ENCODE measurements around the gene ASRGL1.
A peak's percentile ranks its signal among the peaks of the same experiment; 100 is the strongest.
"Not testable (repeated sequence)": the region's sequence is repeated elsewhere in the genome, so short reads cannot be mapped to it uniquely, and the experiment has no call there.

The ASRGL1 gene

DNA sequence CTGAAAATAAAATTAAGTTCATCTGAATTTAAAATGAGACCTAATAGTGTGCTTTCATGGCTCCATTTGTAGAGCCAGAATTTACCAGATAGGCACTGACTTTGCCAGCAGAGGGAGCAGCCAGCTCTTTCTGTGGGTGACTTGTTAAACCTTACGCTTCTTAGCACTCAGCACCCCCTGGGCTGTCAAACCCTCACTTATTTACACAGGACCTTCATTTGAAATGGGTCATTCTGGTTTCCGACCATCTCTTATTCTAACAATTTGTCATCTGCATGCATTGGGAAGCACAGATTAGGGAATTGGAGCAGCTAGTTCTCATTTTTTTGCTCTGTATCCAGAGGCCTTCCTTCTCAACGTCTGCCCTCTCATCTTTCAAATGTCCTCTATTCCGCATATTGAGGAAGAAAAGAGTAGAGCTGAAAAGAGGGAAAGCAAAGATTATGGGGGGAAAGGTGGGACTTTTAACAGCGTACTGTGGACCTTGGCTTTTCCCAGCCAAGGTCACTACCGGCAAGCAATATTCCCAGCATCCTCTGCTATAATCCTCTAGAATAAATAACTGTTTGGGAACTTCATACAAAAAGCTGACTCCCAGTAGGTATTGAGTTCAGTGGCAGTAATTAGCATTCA is 3.1 kb downstream of the ASRGL1 start:
- H3K4me3 ChIP-seq (ENCODE audit: low read depth, low read length), result no peak overlapping the region
- peak; percentile 88 for TF ChIP-seq CTCF (IDR thresholded peaks at IDR 0.05; ENCODE audit: control insufficient read depth, extremely low read depth, insufficient read depth)
- DNase-seq (ENCODE audit: low read depth), result no peak

DNA sequence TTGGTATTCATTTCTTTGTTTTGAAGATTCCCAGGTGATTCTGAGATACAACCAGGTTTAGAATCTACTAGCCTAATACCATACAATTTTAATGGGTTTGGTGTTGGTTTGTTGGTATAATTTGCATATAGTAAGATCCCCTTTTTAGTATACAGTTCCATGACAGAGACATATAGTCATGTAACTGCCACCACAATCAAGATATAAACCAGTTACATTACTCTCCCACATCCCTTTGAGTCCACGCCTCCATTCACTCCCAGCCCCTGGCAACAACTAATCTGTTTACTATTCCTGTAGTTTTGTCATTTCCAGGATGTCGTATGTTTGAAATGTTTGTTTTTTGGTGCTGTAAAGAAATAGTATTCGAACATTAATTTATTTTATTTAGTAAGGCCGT is 4.3 kb downstream of the ASRGL1 start:
- no peak overlapping the region for H3K4me3 ChIP-seq (ENCODE audit: low read depth, low read length)
- no peak for DNase-seq (ENCODE audit: low read depth)
- TF ChIP-seq CTCF (IDR thresholded peaks at IDR 0.05; ENCODE audit: control insufficient read depth, extremely low read depth, insufficient read depth), result no peak

GRCh38 chr11:62343646-62344190 is 6.5 kb downstream of the ASRGL1 start:
- H3K4me3 ChIP-seq (ENCODE audit: low read depth, low read length); DNase-seq (ENCODE audit: low read depth): not testable (repeated sequence)

- no peak for DNase-seq (ENCODE audit: low read depth)
- no peak for TF ChIP-seq CTCF (IDR thresholded peaks at IDR 0.05; ENCODE audit: control insufficient read depth, extremely low read depth, insufficient read depth)
- no peak overlapping the region for H3K4me3 ChIP-seq (ENCODE audit: low read depth, low read length)
Observed at GRCh38 chr11:62344210-62344609, 7.0 kb downstream of the ASRGL1 start.

DNA sequence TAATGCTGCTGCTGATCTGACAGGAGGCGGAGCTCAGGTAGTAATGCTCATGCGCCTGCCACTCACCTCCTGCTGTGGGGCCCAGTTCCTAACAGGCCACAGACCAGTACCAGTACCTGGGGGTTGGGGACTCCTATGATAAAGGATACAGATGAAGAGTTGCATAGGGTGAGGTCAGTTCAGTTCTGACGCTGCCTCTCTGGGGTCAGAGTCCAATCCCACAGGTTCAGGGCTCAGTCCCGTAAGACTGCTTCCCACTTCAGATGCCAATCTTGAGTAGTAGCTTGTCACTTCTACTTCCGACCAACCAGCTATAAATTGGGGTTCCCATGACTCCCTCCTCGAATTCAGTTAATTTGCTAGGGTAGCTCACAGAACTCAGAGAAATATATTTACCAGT is 8.6 kb downstream of the ASRGL1 start:
- no peak for TF ChIP-seq CTCF (IDR thresholded peaks at IDR 0.05; ENCODE audit: control insufficient read depth, extremely low read depth, insufficient read depth)
- no peak overlapping the region for H3K4me3 ChIP-seq (ENCODE audit: low read depth, low read length)
- no peak for DNase-seq (ENCODE audit: low read depth)

DNA sequence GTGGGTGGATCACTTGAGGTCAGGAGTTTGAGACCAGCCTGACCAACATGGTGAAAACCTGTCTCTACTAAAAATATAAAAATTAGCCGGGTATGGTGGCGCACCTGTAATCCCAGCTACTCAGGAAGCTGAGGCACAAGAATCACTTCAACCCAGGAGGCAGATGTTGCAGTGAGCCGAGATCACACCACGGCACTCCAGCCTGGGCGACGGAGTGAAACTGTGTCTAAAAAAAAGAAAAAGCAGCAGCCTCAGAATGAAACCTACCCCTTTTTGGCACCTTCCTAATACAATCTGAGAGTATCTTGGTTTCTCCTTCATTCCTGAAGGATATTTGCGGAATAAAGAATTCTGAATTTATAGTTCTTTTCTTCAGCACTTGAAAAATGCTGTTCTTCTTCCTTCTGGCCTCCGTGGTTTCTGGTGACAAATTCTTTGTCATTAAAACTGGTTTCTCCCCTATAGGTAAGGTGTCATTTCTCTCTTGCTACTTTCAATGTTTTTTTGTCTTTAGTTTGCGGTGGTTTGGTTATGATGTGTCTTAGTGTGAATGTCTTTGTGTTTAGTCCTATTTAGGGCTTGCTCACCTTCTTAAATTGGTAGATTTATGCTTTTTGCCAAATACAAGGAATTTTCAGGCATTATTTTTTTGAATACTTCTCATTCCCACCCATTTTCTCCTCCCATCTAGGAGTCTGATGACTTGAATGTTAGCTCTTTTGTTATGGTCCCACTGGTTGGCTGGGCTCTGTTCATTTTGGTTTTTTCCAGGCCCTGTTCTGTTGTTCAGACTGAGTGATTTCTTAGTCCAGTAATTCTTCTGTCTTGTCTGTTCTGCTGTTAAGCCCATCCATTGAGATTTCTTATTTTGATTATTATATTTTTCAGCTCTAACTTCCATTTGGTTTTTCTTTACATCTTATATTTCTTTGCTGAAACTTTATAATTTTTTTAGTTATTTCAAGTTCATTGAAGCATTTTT is 15.4 kb downstream of the ASRGL1 start:
- TF ChIP-seq CTCF (IDR thresholded peaks at IDR 0.05; ENCODE audit: control insufficient read depth, extremely low read depth, insufficient read depth), result no peak
- no peak for DNase-seq (ENCODE audit: low read depth)
- no peak overlapping the region for H3K4me3 ChIP-seq (ENCODE audit: low read depth, low read length)

DNA sequence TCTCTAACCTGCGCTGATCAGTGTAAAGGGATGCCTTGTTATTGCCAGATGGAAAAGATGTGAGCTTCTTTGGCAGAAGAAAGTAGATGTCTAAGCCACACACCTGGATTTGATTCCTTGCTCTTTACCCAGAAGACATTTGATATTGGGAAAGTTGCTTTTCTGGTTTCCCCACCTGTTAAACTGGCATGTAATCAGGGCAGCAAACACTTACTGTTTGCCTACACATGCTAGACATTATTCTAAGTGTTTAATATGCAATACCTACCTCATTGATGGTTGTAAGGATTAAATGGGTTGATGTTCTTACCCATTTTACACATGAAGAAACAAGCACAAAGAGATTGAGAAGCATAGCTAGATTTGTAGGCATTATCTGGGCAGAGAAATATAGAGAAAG is 16.6 kb downstream of the ASRGL1 start:
- TF ChIP-seq CTCF (IDR thresholded peaks at IDR 0.05; ENCODE audit: control insufficient read depth, extremely low read depth, insufficient read depth), result no peak
- H3K4me3 ChIP-seq (ENCODE audit: low read depth, low read length), result no peak overlapping the region
- DNase-seq (ENCODE audit: low read depth), result peak; percentile 97

Measured in LNCaP clone FGC (cell line).